Measurements from ENCODE around the gene SAP30BP. TPM values are rescaled to one million over a fixed set of nuclear protein-coding genes. Genes with fewer than 3 reads are reported as not detected.

The SAP30BP gene
- total RNA-seq, 2 donors from 2014 or later: 47.2 to 73.8 TPM

DNA sequence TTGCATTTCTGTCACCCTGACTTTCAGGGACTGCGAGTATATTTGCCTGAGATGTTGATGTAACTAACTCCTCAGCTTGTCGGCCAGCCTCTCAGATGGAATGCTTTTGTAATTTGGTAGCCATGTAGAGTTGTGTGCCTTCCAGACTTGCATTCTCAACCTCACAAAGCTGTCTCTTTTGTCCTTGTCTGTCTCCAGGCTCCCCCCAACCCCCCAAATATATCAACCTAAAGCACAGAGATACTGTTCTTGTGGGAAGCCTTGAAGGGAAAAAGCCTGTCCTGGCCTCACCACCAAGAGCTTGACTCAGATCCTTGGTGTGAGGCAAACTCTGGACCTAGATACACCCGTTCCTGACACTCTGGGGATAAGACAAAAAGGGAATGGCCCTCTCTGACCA lies 18.4 kb downstream of the SAP30BP start:
- no peaks in the 10 kb centered on the region for H3K27me3 ChIP-seq
- H3K4me3 ChIP-seq: no peak overlapping the region
- peaks cover 38% of the 10 kb centered on the region for H3K4me1 ChIP-seq
- ATAC-seq (no peak), DNase-seq (no peak)
- H3K36me3 ChIP-seq (replicated peaks in 1 of 2; ENCODE audit: insufficient read depth in 1 of 2, low read depth in 2 of 2): no peaks in the 10 kb centered on the region
- TF ChIP-seq POLR2A (IDR thresholded peaks at IDR 0.05): no peak
- intact Hi-C loops (cut with DNase I): no loop called here
- 69 to 75% methylated on average over 3 of the region's 3 CpGs for WGBS, 2 donors
- H3K9me3 ChIP-seq: no peaks in the 10 kb centered on the region
- H3K27ac ChIP-seq: peak overlapping the region in 1 of 4 donors; percentile 10

DNA sequence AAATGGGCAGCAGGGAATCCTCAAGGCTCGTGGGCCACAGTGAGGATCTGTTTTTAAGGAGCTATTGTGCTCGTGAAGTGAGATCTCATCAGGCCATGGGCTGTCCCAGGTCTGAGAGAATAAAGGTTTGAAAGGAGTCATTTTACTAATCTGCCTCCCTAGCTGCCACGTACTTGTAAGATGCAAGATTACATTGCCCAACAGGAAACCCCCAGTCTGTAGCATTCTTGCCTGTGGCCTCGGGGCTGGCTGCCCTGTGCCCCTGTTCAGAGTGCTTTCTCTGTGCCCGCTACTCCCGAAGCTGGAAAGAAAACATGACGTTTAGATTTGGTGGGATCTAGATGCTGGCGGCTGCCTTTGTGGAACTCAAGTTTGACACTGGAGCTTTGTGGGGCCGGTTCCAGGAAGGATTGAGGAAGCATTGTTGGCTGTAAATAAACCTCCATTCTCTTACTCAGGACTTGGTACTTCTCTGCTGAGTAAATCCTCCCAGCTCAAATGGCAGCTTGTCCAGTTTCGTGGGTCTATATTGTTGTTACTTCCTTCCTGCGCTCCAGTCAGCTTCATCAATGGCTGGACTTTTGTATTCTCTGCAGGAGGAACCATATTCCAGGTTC lies 21.2 kb downstream of the SAP30BP start:
- Histone ChIP-seq H3K27ac (peak overlapping the region in 2 of 4 donors; percentile 8 to 55), H3K36me3 (replicated peaks in 1 of 2; ENCODE audit: insufficient read depth in 1 of 2, low read depth in 2 of 2) (peaks cover 0 to 2% of the 10 kb centered on the region in 2 donors), H3K27me3 (no peaks in the 10 kb centered on the region), H3K4me3 (no peak overlapping the region), H3K9me3 (no peaks in the 10 kb centered on the region), H3K4me1 (peaks cover 61% of the 10 kb centered on the region)
- intact Hi-C loops (cut with DNase I): no loop called here
- TF ChIP-seq, protein P1, sequence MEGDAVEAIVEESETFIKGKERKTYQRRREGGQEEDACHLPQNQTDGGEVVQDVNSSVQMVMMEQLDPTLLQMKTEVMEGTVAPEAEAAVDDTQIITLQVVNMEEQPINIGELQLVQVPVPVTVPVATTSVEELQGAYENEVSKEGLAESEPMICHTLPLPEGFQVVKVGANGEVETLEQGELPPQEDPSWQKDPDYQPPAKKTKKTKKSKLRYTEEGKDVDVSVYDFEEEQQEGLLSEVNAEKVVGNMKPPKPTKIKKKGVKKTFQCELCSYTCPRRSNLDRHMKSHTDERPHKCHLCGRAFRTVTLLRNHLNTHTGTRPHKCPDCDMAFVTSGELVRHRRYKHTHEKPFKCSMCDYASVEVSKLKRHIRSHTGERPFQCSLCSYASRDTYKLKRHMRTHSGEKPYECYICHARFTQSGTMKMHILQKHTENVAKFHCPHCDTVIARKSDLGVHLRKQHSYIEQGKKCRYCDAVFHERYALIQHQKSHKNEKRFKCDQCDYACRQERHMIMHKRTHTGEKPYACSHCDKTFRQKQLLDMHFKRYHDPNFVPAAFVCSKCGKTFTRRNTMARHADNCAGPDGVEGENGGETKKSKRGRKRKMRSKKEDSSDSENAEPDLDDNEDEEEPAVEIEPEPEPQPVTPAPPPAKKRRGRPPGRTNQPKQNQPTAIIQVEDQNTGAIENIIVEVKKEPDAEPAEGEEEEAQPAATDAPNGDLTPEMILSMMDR (IDR thresholded peaks at IDR 0.05): no peak
- no peak for TF ChIP-seq POLR2A (IDR thresholded peaks at IDR 0.05)
- 72 to 80% methylated on average over 11 of the region's 11 CpGs for WGBS, 2 donors
- no peak for ATAC-seq
- DNase-seq: peak in 1 of 4 donors; percentile 23

DNA sequence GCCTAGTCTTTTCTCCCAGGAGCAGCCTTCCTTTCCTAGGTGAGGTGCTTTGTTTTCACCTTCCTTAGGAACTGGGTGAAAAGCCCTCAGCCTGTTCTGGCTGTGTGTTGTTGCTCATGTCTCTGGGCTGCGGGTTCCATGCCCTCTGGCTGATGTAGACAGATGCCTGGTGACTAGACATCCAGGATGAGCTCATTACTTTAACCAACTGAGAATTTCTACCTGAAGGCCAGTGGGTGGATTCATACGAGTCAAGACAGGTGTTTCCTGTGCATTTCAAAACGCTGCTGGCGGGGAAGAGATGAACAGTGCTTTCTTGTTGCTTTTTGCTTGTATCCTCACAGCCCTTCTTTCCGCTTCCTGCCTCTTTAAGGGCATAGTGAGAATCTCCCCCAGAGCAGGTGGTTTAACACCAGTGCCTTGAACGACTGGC lies 22.3 kb downstream of the SAP30BP start:
- DNase-seq (no peak), ATAC-seq (no peak)
- H3K4me3 ChIP-seq: no peak overlapping the region
- H3K27ac ChIP-seq: peak overlapping the region in 2 of 4 donors; percentile 38 to 55
- intact Hi-C loops (cut with DNase I): no loop called here
- H3K36me3 ChIP-seq (replicated peaks in 1 of 2; ENCODE audit: insufficient read depth in 1 of 2, low read depth in 2 of 2): peaks cover 0 to 2% of the 10 kb centered on the region in 2 donors
- H3K4me1 ChIP-seq: peaks cover 61% of the 10 kb centered on the region
- no peaks in the 10 kb centered on the region for H3K9me3 ChIP-seq
- WGBS, 2 donors: 49 to 83% methylated on average over 6 of the region's 6 CpGs
- TF ChIP-seq POLR2A (IDR thresholded peaks at IDR 0.05): no peak
- TF ChIP-seq, protein P1 (IDR thresholded peaks at IDR 0.05): no peak
- no peaks in the 10 kb centered on the region for H3K27me3 ChIP-seq

DNA sequence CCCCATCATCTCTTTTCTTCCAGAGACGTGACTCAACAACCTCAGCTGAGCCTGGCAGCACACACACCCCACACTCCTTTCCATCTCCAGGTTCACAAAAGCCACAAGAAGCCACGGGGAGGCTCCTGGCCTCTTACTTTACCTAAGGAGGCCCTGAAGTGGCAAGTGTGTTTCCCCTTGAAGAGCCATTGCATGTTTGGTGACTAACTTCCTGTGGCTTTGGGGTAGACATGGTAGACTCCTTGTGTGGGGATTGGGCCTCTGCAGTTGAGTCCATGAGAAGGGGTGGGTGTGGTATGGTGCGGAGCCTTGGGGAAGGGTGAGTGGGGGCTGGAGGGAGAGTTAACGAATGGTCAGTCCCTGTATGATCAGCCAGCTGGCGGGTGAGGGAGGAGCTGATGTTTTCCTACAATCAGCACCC lies 24.2 kb downstream of the SAP30BP start:
- no peaks in the 10 kb centered on the region for H3K27me3 ChIP-seq
- 65 to 87% methylated on average over 5 of the region's 5 CpGs for WGBS, 2 donors
- ATAC-seq (no peak), DNase-seq (no peak)
- peak overlapping the region in 3 of 4 donors; percentile 38 to 86 (median 84) for H3K27ac ChIP-seq
- H3K36me3 ChIP-seq (replicated peaks in 1 of 2; ENCODE audit: insufficient read depth in 1 of 2, low read depth in 2 of 2): peaks cover 0 to 3% of the 10 kb centered on the region in 2 donors
- intact Hi-C loops (cut with DNase I): no loop called here
- H3K4me1 ChIP-seq: peaks cover 66% of the 10 kb centered on the region
- H3K9me3 ChIP-seq: no peaks in the 10 kb centered on the region
- TF ChIP-seq POLR2A (IDR thresholded peaks at IDR 0.05): no peak
- TF ChIP-seq, protein P1 (IDR thresholded peaks at IDR 0.05): no peak
- H3K4me3 ChIP-seq: no peak overlapping the region

DNA sequence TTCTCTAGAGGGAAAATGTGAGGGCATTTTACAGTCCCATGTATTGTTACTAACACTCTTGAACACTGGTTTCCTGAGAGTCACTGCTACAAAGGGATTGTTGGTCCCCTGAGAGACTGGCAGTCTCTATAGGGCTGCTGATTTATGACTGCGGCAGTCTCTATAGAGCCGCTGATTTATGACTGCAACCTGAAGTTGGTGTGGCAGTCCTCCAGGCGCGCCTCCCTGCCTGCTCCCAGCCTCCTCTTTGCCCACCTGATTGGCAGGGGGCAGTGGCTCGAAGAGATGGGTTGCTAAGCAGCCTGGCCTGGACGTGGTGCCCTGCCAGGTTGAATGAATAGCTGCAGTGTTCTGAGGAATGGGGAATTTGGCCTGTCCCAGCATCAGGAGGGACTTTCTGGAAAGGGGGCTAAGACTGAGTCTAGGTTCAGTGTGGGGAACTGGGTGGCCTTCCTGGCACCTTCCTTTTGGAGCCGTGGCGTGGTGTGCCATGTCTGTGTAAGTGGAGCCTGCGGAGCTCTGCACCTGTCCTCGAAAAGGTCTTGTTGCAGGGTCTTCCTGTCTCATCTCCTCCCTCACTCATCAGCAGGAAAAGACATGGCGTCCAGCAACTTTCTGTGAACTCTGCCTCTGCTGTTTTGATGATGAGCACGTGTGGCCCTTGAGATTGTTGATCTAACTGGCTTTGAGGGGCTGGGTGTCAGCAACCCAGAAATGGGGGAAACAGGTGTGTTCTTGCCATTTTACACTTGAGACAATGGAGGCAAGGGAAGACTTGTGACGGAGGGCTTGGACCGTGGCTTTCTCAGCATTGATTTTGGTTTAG lies 24.9 kb downstream of the SAP30BP start:
- no peak overlapping the region for H3K4me3 ChIP-seq
- intact Hi-C loops (cut with DNase I): no loop called here
- DNase-seq: peak; percentile 65 to 86 (median 78)
- H3K9me3 ChIP-seq: no peaks in the 10 kb centered on the region
- H3K27me3 ChIP-seq: no peaks in the 10 kb centered on the region
- ATAC-seq: peak; percentile 82
- peak in 2 of 3 donors; percentile 19 to 37 for TF ChIP-seq POLR2A (IDR thresholded peaks at IDR 0.05)
- TF ChIP-seq, protein P1 (IDR thresholded peaks at IDR 0.05): no peak
- H3K4me1 ChIP-seq: peaks cover 67% of the 10 kb centered on the region
- peak overlapping the region; percentile 53 to 86 (median 79) for H3K27ac ChIP-seq
- WGBS, 2 donors: 70 to 72% methylated on average over 9 to 14 of the region's 14 CpGs
- H3K36me3 ChIP-seq (replicated peaks in 1 of 2; ENCODE audit: insufficient read depth in 1 of 2, low read depth in 2 of 2): peaks cover 0 to 3% of the 10 kb centered on the region in 2 donors

Data from body of pancreas (tissue), 4 donors.